HL-60 (cell line): ENCODE measurements around the gene AFAP1.

Experiments
- DNase-seq, 2 experiments: peaks; one replicate each; pipeline ENCODE4 v3.0.0-alpha.2; 2010 to 2020; ENCODE audit warnings: low read depth in 1 of 2, low spot score in 1 of 2
- H3K27ac ChIP-seq: fragments of 250-450 bp; sonication (Bioruptor Pico); replicated peaks from 2 replicates; pipeline ENCODE4 v1.5.1; 2020; ENCODE audit warnings: mild to moderate bottlenecking, moderate library complexity
- H3K27me3 ChIP-seq: fragments of 250-450 bp; sonication (Bioruptor Pico); 2 replicates; pipeline ENCODE4 v1.5.1; 2021; ENCODE audit warnings: mild to moderate bottlenecking, moderate library complexity; ENCODE audit not compliant: insufficient read depth, poor library complexity, severe bottlenecking
- H3K4me3 ChIP-seq: replicated peaks from 2 replicates; pipeline ENCODE4 v1.5.1; 2011; ENCODE audit warnings: mild to moderate bottlenecking, control low read depth, low read length; ENCODE audit not compliant: insufficient read depth
- GABPA ChIP-seq: IDR thresholded peaks from 2 replicates; pipeline ENCODE4 v1.6.1; 2012; ENCODE audit warnings: low read depth
- POLR2AphosphoS5 ChIP-seq: IDR thresholded peaks from 2 replicates; pipeline ENCODE4 v1.6.1; 2012; ENCODE audit warnings: low read depth
- SPI1 ChIP-seq: IDR thresholded peaks from 2 replicates; pipeline ENCODE4 v1.6.1; 2012; ENCODE audit warnings: low read depth, mild to moderate bottlenecking, borderline replicate concordance
- TF ChIP-seq, protein P1 (sequence below): IDR thresholded peaks from one replicate; pipeline ENCODE4 v1.5.1; 2011; ENCODE audit warnings: low read length, control low read depth, inconsistent platforms; ENCODE audit not compliant: insufficient read depth
- TF ChIP-seq, protein P2 (sequence below): IDR thresholded peaks from 2 replicates; pipeline ENCODE4 v1.6.1; 2012; ENCODE audit warnings: low read depth; ENCODE audit not compliant: insufficient replicate concordance

Gene AFAP1

GRCh38 chr4:7885216-7886006, 54.2 kb downstream of the AFAP1 start:
- TF ChIP-seq, protein P1, sequence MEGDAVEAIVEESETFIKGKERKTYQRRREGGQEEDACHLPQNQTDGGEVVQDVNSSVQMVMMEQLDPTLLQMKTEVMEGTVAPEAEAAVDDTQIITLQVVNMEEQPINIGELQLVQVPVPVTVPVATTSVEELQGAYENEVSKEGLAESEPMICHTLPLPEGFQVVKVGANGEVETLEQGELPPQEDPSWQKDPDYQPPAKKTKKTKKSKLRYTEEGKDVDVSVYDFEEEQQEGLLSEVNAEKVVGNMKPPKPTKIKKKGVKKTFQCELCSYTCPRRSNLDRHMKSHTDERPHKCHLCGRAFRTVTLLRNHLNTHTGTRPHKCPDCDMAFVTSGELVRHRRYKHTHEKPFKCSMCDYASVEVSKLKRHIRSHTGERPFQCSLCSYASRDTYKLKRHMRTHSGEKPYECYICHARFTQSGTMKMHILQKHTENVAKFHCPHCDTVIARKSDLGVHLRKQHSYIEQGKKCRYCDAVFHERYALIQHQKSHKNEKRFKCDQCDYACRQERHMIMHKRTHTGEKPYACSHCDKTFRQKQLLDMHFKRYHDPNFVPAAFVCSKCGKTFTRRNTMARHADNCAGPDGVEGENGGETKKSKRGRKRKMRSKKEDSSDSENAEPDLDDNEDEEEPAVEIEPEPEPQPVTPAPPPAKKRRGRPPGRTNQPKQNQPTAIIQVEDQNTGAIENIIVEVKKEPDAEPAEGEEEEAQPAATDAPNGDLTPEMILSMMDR: no peak
- no peak for TF ChIP-seq POLR2AphosphoS5
- TF ChIP-seq GABPA: no peak
- TF ChIP-seq, protein P2, sequence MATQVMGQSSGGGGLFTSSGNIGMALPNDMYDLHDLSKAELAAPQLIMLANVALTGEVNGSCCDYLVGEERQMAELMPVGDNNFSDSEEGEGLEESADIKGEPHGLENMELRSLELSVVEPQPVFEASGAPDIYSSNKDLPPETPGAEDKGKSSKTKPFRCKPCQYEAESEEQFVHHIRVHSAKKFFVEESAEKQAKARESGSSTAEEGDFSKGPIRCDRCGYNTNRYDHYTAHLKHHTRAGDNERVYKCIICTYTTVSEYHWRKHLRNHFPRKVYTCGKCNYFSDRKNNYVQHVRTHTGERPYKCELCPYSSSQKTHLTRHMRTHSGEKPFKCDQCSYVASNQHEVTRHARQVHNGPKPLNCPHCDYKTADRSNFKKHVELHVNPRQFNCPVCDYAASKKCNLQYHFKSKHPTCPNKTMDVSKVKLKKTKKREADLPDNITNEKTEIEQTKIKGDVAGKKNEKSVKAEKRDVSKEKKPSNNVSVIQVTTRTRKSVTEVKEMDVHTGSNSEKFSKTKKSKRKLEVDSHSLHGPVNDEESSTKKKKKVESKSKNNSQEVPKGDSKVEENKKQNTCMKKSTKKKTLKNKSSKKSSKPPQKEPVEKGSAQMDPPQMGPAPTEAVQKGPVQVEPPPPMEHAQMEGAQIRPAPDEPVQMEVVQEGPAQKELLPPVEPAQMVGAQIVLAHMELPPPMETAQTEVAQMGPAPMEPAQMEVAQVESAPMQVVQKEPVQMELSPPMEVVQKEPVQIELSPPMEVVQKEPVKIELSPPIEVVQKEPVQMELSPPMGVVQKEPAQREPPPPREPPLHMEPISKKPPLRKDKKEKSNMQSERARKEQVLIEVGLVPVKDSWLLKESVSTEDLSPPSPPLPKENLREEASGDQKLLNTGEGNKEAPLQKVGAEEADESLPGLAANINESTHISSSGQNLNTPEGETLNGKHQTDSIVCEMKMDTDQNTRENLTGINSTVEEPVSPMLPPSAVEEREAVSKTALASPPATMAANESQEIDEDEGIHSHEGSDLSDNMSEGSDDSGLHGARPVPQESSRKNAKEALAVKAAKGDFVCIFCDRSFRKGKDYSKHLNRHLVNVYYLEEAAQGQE: no peak
- TF ChIP-seq SPI1: no peak
- DNase-seq: no peak
- Histone ChIP-seq H3K27ac (no peak overlapping the region), H3K4me3 (no peak overlapping the region), H3K27me3 (no peaks in the 10 kb centered on the region)

GRCh38 chr4:7880683-7881082, 59.0 kb downstream of the AFAP1 start:
- DNase-seq: no peak
- no peak overlapping the region for H3K27ac ChIP-seq
- TF ChIP-seq POLR2AphosphoS5: no peak
- no peak for TF ChIP-seq SPI1
- TF ChIP-seq, protein P1: no peak
- TF ChIP-seq, protein P2: no peak
- TF ChIP-seq GABPA: no peak
- H3K27me3 ChIP-seq: no peaks in the 10 kb centered on the region
- no peak overlapping the region for H3K4me3 ChIP-seq

GRCh38 chr4:7879127-7879526, 60.5 kb downstream of the AFAP1 start:
- no peak for DNase-seq
- Histone ChIP-seq H3K4me3 (no peak overlapping the region), H3K27me3 (no peaks in the 10 kb centered on the region), H3K27ac (no peak overlapping the region)
- TF ChIP-seq POLR2AphosphoS5 (no peak), GABPA (no peak), SPI1 (no peak)
- TF ChIP-seq, protein P1: no peak
- TF ChIP-seq, protein P2: no peak
